ENCODE measurements around the gene ADAMTS13. TPM values are rescaled to one million over a fixed set of nuclear protein-coding genes. Genes with fewer than 3 reads are reported as not detected.
A peak's percentile ranks its signal among the peaks of the same experiment; 100 is the strongest.

ADAMTS13 gene
- polyA plus RNA-seq, 1 donor: 7.8 TPM

DNA sequence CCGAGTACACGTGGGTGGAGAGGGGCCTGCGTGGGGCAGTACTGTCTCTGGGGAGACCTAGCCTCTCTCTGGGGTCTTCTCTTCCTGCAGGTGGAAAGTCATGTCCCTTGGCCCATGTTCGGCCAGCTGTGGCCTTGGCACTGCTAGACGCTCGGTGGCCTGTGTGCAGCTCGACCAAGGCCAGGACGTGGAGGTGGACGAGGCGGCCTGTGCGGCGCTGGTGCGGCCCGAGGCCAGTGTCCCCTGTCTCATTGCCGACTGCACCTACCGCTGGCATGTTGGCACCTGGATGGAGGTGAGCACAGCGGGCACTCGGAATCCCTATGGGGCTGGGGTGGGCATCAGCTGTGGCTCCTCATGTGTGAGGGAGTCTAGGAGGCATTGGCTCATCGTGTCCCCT is 32.2 kb downstream of the ADAMTS13 start:
- DNase-seq (ENCODE audit: low read depth): no peak

DNA sequence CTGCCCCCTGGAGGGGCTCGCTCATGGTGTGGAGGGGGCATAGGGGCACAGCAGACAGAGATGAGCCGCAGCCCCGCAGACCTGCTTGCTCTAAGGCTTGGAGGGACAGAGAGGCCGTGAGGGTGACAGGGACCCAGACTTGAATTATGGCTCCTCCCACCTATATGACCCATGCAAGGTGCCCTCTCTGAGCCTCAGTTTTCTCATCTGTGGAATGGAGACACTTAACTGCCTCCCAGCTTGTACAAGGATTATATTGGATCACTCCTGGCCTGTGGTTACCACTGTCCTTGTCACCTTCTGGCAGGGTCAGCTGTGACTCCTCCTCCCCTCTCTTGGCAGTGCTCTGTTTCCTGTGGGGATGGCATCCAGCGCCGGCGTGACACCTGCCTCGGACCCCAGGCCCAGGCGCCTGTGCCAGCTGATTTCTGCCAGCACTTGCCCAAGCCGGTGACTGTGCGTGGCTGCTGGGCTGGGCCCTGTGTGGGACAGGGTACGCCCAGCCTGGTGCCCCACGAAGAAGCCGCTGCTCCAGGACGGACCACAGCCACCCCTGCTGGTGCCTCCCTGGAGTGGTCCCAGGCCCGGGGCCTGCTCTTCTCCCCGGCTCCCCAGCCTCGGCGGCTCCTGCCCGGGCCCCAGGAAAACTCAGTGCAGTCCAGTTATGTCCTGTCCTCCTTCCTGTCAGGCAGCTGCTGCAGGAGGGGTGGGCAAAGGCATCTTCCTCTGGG is 32.9 kb downstream of the ADAMTS13 start:
- DNase-seq (ENCODE audit: low read depth): no peak

DNA sequence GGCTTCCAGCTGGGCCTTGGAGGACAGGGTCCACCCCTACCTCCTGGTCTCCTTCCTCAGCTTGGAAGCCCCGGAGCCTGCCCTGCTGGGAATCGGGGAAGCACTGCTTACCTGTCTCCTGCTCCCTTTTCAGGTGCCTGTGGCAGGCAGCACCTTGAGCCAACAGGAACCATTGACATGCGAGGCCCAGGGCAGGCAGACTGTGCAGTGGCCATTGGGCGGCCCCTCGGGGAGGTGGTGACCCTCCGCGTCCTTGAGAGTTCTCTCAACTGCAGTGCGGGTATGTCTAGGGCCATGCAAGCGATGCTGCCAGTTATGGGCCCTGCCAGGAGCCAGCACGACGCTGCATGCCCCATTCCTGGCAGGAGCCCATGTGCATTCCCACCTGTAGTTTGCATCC is 33.8 kb downstream of the ADAMTS13 start:
- no peak for DNase-seq (ENCODE audit: low read depth)

DNA sequence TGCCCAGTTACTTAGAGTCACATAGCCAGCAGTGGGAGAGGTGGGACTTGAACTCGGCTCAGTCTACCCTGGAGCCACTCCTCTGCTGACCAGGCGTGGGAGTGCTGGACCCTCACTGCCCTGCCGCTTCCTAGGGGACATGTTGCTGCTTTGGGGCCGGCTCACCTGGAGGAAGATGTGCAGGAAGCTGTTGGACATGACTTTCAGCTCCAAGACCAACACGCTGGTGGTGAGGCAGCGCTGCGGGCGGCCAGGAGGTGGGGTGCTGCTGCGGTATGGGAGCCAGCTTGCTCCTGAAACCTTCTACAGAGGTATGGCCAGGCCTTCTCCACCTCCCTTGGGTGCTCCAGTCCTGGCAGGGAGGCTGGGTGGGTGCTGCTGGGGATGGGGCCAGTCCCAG is 34.2 kb downstream of the ADAMTS13 start:
- DNase-seq (ENCODE audit: low read depth): no peak

DNA sequence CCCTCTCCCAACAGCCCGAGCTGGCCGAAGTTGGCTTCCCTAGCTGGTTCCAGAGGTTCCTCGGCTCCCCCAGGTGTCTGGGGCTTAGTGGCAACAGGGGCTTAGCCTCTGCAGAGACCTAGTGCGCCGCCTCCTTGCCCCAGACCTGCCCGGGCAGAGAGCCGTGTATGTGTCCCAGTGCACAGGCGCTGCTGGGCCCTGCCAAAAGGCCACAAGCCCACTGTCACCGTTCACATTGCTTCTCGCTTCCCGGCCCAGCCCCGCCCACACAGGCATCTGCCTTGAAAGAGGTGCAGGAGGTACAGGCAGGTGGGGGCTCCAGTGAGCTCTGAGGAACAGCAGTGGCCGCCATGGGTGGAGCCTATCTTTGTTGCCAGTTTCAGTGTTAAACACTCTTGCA is 35.1 kb downstream of the ADAMTS13 start:
- no peak for DNase-seq (ENCODE audit: low read depth)

- no peak for DNase-seq (ENCODE audit: low read depth)
These were observed 35.6 kb downstream of the ADAMTS13 start for GRCh38 chr9:133457748-133458147.

GRCh38 chr9:133458643-133459312 is 36.6 kb downstream of the ADAMTS13 start:
- DNase-seq (ENCODE audit: low read depth): no peak

DNA sequence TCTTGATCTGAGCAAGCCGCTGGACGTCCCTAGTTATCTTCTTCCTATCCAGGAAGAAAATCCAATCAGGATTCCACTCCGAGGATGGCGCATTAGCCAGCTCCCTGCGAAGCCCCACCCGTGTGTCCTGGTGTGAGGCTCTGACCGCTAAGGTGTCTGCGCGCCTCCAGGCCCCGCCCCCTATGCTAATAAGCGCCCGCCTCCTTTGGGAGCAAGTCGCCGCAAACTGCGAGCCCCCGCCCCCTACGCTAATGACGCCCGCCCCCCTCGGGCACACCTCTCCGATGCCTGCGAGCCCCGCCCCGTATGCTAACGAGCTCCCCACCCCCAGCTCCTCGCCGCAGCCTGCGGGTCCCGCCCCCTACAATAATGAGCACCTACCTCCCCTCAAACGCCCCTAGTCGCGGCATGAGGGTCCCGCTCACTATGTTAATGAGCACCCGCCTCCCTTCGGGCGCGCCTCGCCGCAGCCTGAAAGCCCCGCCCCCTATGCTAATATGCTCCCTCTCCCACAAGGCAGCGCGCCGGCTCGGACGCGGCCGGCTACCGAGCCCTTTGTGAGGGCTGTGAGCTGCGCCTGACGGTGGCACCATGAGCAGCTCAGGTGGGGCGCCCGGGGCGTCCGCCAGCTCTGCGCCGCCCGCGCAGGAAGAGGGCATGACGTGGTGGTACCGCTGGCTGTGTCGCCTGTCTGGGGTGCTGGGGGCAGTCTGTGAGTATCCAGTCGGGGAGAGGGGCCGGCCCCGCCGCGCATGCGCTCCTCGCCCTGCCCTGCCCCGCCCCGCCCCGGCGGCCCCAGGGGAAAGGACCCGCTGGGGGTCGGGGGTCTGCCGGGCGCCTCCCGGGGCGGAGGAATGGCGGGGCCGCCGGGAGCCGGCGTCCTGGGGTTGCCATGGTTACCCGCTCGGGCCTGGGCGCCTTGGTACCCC is 37.6 kb downstream of the ADAMTS13 start, which contains the start of gene CACFD1:
Gene CACFD1, plus strand, starts transcription at position 503 of the 929 bp plus-strand sequence. Its CDS starts 89 bp downstream, at position 592.
- peak; percentile 67 for DNase-seq (ENCODE audit: low read depth)

DNA sequence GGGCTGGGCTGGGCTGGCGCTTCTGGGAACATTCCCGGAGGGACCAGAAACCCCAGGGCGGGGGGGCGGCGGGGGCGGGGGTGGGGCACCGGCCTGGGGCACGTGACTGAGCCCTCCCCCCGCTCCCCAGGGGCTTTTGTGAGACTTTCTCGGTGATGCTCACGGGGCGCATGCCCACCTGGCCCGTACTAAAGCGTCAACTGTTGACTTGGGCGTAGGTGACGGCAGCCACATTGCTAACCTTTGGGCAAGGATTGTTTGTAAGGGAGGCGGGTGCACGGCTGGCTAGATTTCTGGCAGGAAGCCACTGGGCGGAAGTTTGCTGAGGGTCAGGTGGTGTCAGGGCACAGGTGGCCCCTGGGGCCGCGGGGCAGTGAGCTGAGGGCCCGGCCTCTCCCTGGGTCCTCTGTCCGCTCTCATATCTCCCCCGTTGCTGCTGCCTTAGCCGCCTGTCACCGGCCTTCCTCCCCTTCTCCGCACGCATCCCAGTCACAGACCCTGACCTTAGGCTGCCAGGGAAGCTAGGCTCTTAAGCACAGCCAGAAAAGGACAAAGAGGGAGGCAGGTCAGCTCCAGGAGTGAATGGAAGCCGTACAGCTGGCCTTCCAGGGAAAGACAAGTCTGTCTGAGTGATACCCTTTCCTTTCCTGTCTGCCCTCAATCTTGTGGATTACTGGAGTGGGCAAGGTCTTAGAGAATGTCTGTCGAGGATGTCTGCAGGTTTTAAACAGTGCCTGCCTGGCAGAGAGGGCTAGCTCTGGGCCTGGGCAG is 38.4 kb downstream of the ADAMTS13 start:
- no peak for DNase-seq (ENCODE audit: low read depth)

DNA sequence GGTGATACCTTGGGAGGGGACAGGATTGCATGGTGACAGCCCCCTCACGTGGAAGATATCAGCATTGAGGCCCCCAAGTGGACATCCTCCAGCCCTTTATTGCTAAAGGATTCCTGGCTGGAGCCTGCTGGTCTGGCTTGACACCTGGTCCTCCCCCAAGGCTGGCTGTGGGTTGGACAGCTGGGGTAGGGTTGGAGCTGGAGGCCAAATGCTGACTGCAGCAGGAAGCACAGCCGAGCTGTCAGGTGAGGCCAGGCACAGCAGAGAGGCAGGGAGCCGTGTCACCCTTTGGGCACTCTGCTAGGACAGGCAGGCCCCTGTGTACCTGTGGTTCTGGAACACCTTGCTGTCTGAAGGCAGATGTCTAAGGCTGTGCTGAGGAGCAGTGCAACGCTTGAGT is 39.8 kb downstream of the ADAMTS13 start:
- DNase-seq (ENCODE audit: low read depth): no peak

- DNase-seq (ENCODE audit: low read depth): no peak
These were observed 41.2 kb downstream of the ADAMTS13 start for GRCh38 chr9:133463234-133463863.

DNA sequence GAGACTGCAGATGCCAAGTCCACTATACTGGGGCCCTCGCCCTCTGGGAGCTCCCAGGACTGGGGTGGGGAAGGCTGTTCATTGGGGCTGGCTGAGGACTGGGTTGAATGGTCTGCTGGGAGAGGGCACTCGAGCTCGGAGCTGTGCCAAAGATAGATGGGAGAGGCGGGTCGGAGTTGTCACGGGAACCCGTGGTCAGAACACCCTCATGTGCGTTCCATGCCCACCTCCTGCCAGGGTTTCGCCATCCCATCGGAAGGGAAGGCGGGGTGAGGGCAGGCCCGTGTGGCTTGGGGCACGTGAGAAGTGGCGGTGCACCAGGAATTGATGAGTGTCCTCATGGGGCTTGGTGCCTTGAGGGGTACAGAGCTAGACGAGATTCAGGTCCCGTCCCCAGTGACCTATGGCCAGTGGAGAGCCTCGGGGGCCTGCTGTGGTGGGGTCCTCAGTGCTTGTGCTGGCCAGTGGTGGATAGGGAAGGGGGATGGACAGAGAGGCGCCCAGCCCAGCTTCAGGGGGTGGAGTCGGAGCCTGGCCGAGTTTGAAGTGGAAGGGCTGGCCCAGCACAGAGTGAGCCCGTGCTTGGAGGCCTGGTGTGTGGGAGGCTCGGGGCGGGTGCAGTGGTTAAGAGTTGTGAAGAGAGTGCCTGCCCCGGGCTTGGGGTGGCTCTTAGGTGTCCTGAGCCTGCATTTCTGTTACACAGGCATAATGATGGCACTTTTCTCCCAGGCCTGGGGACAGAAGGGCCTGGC is 41.9 kb downstream of the ADAMTS13 start:
- DNase-seq (ENCODE audit: low read depth): no peak

DNA sequence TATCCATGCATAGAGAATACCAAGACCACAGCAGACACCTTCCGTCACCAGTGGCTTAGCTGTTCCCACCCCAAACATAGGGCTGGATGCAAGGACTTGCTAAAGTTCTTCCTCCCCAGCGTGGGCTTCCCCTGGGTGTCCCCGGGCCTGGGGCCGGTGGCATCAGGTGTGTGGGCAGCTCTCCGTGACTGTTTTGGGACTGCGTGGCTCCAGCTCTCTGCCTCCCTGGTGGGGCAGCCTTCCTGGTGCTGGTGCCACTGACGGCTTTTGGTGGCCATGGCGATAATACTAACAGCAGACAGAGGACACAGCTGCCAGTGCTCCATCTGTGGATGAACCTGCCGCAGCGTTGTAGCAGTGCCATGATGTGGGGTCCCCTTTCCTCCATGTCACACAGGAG is 42.5 kb downstream of the ADAMTS13 start:
- no peak for DNase-seq (ENCODE audit: low read depth)

DNA sequence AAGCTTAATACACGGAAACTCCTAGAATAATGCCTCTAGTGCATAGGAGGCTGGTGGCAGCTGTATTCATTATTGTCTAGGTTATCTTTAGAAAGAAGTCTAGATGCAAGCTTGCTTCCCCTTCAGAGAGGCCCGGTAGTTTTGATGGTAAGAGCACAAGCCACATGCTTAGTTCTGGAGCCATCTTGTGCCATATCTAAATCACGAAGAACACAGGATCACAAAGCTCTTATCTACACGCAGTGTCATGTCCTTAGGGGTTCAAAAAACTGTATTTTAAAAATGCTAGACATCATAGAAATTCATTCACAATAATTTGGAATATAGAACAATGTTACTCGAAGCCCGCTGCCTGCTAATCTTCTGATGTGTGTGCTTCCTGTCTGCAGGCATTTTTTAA is 43.8 kb downstream of the ADAMTS13 start:
- no peak for DNase-seq (ENCODE audit: low read depth)

DNA sequence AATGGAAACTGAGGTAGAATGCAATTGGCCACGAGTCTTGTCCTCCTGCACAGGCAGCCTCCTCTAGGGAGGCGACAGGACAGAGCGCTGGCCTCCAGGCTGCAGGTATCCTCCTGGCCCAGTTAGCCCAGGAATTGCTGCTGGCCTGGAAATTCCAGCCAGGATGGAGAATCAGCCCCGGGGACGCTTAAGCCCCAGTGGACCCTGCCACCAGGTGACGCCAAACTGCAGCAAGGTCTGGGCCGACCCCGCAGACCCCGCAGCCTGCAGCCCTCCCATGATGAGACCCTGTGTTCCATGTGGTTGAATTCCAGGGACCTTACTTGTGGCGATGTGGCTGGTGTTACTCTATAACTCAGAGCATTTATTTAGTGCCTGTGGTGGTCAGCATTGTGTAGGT is 44.9 kb downstream of the ADAMTS13 start:
- no peak for DNase-seq (ENCODE audit: low read depth)

DNA sequence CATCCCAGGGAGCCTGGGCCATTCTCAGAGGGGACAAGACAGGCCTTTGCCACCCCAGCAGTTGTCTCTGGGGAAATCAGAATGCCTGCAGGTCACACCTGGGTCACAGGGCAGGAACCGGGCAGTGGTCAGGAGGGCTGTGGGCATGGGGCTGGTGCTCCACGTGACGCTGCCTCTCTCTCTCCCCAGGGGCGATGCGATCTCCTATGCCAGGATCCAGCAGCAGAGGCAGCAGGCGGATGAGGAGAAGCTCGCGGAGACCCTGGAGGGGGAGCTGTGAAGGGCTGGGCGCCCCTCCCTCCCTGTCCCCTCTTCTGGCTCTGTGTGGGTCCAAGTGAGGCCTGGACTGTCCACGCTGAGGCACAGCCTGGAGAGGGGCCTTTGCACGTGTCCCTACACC is 46.2 kb downstream of the ADAMTS13 start:
- no peak for DNase-seq (ENCODE audit: low read depth)

DNA sequence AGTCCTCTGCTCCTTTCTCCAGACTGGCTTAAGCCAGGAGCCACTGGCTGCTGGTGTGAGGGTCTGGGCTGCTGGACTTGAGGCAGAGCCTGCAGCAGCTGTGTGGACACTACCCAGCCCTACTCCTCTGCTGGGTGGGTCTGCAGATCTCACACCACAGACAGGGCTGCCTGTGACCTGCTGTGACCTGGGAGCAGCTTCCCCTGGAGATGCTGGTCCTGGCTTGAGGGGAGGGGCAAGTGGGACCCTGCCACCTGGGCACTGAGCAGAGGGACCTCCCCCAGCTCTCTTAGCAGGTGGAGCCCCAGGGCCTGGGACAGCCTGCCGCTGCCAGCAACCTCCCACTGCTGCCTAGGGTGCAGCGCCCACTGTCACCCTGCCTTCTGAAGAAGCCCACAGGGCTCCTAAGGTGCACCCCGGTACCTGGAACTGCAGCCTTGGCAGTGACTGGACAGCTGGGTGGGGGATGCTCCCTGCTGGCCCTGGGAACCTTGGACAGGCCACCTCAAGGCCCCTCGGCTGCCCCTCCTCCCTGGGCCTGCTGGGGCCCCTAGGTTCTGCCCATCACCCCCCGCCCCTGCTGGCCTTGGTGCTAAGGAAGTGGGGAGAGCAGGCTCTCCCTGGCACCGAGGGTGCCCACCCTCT is 46.7 kb downstream of the ADAMTS13 start:
- DNase-seq (ENCODE audit: low read depth): no peak

GRCh38 chr9:133470427-133470924 is 48.3 kb downstream of the ADAMTS13 start:
- no peak for DNase-seq (ENCODE audit: low read depth)

- DNase-seq (ENCODE audit: low read depth): no peak
These were observed 48.8 kb downstream of the ADAMTS13 start for GRCh38 chr9:133470988-133471387.
